HG03565 (cell line): Measurements from ENCODE around the gene GDAP2.

Source experiments
- ATAC-seq: cut with Tn5 transposase; IDR thresholded peaks from one replicate; pipeline ENCODE4 v1.9.1; 2021; ENCODE audit warnings: mild to moderate bottlenecking, moderate library complexity; ENCODE audit not compliant: unreplicated experiment

The GDAP2 gene

GRCh38 chr1:117842408-117843170, 86.8 kb downstream of the GDAP2 start:
- ATAC-seq: no peak

DNA sequence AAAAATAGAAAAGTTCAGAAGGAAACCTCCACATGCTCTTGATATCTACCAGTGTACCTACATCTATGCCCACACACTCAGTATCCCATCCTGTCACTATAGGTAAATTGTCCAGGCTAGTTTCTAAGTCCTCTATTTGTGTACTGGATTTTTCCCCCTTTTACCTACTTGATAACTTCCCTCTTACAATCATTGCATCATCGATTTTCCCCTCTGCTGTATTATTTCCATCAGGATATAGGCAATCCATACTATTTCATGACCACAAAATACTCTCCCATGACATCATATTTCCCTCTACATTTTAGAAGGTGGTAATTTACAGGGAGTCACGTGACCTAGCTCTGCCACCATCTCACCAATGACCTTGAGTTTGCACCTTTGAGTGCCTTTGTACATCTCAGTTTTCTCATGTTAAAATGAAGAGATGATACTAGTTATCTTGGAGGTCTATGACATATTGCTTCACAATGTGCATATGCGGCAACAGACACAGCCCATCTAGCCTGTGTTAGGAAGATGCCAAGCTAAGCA, 88.2 kb downstream of the GDAP2 start:
- ATAC-seq: no peak

DNA sequence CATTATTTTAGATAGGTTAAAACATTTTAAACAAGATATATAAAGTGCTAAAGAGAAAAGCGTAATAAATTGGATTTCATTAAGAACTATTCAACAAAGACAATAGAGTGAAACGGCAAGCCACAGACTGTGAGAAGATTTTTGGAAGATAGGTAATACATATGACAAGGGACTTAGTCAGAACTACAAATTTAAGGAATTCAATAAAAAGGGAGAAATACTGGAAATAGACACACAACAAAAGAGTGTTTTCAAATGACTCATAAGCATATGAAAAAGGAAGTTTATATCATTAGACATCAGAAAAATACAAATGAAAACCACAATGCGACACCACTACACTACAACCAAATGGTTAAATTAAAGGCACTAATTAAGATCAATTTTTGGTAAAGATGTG, 90.5 kb downstream of the GDAP2 start:
- ATAC-seq: no peak

- no peak for ATAC-seq
Measured at GRCh38 chr1:117836069-117836468, 93.4 kb downstream of the GDAP2 start.

DNA sequence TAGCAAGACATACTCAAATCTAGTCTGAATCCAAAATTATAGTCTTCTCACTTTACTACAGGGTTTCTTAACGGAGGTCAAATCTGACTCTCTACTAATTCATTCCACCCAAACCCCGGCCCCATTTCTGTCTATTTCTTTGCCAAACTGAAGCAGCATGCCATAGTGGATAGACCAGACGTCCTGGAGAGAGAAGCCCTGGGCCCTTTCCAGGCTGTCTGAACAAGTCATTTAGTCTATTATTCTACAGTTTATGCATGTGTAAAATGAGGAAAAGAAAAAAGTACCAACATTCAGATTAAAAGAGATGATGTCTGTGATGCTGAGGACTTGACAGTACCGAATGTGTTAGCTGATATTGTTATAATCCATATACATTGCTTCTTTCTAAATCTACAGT, 95.0 kb downstream of the GDAP2 start:
- no peak for ATAC-seq

DNA sequence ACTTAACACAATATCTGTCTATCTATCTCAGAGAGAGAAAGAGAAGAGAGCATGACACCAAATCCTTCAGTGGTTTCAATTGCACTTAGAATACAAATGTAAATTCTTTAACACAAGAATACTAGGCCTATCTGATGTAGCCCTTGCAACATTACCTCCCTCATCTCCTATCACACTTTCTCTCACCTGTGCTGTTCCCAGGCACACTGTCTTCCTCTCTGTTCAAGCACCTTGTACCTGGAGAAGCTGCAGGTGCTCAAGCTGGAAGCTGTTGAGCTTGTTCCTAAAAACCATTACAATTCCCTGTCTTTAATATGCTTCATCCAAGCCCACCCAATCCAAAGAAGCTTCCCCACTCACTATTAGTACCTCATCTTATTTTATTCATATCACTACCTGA, 97.0 kb downstream of the GDAP2 start:
- no peak for ATAC-seq

DNA sequence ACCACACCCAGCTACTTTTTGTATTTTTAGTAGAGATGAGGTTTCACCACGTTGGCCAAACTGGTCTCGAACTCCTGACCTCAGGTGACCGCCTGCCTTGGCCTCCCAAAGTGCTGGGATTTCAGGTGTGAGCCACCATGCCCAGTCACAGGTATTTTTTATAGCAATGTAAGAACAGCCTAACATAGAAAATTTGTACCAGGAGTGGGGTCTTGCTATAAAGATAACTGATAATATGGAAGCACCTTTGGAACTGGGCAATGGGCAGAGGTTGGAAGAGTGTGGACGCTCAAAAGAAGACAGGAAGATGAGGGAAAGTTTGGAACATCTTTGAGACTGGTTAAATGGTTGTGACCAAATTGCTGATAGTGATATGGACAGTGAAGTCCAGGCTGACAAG, 99.2 kb downstream of the GDAP2 start:
- no peak for ATAC-seq

DNA sequence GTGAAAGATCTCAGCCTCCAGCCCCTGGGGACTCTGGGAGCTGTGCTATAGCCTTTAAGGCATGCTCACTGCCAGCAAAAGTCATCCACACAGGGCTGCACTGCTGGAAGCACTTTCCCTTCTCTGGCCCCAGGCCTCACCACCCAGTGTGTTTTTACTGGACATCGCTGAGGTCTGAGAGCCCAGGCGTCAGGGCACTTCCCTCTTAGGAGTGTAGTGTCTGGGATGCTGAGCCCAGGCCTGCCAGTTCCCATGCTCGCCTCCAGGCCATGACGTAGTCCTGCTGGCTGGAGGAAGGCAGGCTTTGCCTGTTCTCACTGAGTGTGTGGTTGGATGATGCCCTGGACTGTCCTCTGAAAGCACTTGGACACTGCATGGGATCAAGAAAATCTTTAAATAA, 101.2 kb downstream of the GDAP2 start:
- ATAC-seq: no peak

GRCh38 chr1:117826540-117827078, 102.8 kb downstream of the GDAP2 start:
- ATAC-seq: no peak

GRCh38 chr1:117826119-117826518, 103.3 kb downstream of the GDAP2 start:
- ATAC-seq: no peak

- ATAC-seq: no peak
Measured at GRCh38 chr1:117825414-117825813, 104.0 kb downstream of the GDAP2 start.

DNA sequence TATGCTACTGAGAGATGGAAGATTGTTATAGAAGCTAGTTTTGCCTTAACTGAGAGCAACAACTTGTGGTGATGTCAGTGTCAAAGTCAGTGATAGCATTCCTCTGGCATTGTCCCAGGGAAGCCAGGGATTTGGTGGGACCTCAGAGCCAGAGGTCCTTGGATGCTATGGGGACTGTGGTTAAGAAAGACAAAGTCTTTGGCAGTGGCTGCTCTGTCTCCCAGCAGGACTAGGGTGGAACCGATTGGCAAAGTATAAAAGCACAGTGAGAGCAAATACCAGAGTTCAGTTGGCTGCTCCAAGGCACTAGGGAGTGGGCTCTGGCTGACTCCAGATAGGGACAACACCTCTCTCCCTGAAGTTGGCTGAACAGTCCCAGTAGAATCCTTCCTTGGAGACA, 104.8 kb downstream of the GDAP2 start:
- ATAC-seq: no peak

DNA sequence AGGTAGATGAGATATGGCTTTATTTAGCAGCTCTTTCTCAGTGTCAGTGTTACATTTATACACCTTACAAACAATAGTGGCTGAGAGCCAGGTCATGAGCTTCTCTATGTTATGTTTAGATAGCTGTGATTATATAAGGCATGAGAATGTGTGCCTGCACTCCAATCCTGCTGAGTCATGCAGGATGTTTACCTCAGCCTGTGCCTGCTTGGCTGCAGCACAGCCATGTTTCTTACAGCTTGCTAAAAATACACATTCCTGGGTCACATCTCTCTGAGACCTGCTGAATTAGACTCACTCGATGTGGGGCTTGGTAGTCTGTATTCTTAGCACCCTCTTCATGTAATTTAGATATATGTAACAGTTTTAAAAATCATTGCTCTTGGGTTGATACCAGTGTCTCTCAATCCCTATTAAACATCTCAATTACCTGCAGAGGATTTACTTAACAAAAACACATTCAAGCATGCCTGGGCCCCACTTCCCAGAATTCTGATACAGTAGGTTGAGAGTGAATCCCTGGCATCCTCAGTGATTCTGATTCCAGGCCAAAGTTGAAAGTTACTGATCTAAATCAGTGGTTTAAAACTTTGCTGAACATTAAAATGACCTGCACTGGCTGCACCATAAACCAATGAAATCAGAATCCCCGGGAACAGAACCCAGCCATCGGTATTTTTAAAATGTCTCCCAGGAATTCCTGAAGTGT, 107.5 kb downstream of the GDAP2 start:
- ATAC-seq: no peak

GRCh38 chr1:117821382-117821755, 108.1 kb downstream of the GDAP2 start:
- no peak for ATAC-seq

- ATAC-seq: no peak
Measured at GRCh38 chr1:117820694-117821381, 108.6 kb downstream of the GDAP2 start.

- ATAC-seq: no peak
Measured at GRCh38 chr1:117820096-117820495, 109.3 kb downstream of the GDAP2 start.

DNA sequence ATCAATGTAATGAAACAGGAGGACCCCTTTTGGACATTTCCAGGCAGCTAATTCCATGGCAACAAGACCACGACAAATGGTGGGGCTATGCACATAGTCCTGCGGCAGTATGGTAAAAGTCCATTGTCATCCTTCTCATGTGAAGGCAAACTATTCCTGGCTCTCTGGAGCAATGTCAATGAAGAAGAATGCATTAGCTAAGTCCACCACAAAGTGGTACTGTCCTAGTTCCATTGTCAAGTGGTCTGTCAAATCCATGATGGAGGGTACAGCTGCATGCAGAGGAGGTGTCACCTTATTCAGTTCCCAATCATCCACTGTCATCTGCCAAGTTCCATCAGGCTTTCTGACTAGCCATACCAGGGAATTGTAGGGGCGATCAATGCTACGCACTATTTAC, 110.1 kb downstream of the GDAP2 start:
- no peak for ATAC-seq

DNA sequence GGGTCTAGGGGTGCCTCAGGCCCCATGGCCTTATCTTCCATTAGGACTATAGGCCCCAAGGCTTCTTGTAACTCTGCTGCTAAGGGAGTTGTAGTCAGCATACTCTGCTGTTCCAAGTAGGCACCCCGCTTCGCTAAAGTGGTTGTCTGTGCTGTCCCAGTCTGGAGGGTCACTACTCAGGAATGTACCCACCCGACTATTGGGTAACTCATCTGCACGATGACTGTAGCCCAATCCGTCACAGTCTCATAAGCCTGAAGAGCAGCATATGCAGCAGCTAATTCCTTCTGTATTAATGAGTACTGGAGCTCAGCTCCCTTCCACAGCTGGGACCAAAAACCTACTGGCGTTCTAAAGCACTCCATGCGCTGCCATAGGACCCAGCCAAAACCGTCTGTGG, 111.0 kb downstream of the GDAP2 start:
- no peak for ATAC-seq

GRCh38 chr1:117817629-117818028, 111.8 kb downstream of the GDAP2 start:
- no peak for ATAC-seq

DNA sequence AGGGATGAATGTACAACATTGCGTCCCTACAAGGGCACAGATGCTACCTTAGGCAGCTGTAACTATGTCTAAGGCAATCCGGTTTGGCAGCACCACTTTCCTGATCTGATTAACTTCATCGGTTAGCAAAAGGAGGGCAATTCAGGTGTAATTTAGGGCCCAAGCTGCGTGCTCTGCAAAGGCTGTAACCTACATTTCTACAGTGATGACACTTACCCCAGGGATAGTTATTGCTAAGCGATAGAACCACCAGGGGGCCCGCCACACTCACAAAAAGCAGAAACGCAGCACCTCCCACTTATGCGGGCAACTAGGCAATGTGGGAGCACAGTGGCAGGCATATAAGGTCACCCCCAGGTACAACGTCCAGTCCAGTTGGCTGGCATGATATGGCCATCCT, 113.5 kb downstream of the GDAP2 start:
- no peak for ATAC-seq
